ENCODE measurements around the gene MGLL.
"Not testable (repeated sequence)": the region's sequence is repeated elsewhere in the genome, so short reads cannot be mapped to it uniquely, and the experiment has no call there.

The MGLL gene

DNA sequence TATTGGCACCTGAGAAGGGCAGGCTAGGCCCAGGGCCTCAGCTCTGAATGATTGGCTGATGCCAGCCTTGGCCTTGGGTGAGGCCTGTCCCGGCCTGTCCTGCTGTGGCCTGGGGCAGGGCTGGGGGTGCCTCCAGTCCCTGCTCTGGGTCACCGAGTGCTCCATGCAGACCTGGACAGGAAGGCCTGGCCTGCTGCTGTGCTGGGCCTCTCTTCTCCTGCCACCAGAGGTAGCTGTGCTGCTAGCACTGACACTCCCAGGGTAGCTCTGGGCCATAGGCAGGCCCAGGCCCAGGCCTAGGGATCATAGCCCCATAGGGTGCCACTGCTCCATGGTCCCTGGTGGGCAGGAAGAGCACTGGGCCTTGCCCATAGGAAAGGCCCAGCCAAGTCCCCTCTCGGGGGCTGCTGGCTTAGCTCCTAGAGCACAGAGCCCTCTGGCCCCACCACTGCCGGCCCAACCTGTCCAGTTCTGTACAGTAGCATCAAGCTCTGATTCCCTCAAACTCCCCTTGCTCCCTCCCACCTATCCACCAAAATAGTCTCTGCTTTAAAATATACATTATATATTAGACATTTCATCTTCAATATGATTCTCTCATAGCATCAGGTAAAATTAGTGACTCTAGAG is 131.4 kb downstream of the MGLL start:
- DNase-seq (ENCODE audit: low read depth, low spot score), result no peak

DNA sequence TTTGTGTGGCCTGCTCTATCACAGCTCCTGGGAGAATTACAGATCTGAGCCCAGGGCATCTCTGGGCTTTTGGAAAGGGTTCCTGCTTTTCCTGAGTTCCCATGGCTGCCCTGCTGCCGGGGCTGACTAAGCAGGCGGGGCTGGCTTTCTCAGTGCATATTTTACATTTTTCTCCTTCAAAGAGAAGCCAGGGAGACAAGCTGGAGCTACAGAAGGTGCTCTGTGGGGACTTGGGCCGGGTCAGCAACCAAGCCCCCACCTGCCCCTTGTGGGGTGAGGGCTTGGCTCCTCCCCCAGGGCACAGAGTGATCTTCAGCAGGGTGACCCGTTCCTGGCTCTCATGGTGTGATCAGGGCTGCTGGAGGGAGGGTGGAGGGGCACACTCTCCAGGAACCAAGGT is 132.2 kb downstream of the MGLL start:
- no peak for DNase-seq (ENCODE audit: low read depth, low spot score)

DNA sequence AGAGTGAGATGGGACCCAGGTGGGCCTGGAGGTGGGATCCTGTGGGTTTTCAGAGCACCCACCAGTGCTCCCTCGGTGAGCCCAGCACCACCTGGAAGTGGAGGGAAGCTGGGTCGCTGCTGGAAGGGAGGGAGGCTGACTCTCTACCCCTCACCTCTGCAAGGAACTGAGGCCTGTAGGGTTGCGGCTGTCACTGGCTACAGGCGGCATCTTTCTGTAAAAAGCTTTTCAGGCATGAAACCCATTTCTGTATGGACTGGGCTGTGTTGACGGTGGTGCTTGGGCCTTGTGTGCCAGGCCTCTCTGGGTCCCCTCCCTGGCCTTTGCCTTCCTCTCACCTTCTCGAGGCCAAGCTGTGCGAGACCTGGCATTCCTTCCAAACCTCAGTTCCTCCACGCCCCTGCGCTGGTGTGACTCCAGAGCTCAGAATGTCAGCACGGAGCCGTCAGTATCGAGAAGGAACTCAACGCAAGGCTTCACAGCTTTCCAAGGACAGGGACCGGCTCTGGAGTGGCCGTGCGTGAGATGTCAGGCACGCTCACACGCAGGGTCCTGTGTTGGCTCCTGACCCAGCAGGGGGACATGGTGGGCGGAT is 133.0 kb downstream of the MGLL start:
- DNase-seq (ENCODE audit: low read depth, low spot score), result no peak

DNA sequence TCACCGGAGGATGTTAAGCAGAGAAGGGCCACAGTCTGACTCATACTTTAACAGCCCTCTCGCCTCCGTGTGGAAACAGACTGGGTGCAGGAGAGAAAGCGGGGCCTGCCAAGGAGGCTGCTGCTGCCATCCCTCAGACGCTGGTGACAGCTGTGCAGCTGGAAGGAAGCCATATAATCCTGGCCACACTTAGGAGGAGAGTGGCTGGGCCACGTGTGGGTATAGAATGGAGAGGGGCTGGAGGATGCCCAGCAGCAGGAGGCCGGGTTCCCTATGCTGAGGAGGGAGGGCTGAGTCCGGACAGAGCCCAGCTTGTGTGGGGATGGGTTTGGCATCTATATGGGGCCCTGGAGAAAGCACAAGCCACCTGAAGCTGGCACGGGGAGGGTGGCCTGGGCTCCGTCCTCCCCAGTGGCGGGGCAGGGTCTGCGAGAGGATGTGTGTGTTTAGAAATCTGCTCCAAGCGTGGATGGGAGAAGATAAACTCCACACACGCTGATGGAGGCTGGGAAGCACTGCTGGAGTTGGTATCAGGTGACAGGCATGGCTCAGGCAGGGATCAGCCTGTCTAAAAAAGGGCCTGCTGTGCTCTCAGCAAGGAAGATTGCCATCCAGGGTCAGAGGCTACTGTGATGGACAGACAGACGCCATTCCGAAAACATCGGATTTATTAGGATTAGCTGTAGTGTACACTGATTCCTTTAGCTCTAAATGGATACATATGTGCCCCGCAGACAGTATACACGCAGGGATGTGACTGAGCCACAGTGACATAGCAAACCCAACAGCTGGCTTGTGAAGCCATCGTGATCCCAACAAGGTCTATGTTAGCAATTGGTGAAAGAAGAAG is 133.7 kb downstream of the MGLL start:
- DNase-seq (ENCODE audit: low read depth, low spot score), result no peak

DNA sequence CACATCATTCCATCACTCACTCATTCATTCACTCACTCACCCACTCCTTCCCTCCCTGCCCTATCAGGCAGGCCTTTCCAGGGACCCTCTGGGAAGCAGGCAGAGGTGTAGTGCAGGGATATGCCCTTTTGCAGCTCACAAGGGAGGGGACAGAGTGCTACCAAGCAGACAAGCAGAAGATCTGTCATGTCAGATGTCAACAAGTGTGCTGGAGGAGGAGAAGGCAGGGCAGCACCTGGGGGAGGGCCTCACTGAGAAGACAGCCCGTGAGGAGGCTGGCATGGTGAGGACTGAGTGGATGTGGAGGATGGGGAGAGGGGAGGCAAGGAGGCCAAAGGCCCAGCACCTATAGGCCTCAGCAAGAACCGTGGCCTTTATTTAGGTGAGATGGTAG is 134.3 kb downstream of the MGLL start:
- DNase-seq (ENCODE audit: low read depth, low spot score), result no peak

DNA sequence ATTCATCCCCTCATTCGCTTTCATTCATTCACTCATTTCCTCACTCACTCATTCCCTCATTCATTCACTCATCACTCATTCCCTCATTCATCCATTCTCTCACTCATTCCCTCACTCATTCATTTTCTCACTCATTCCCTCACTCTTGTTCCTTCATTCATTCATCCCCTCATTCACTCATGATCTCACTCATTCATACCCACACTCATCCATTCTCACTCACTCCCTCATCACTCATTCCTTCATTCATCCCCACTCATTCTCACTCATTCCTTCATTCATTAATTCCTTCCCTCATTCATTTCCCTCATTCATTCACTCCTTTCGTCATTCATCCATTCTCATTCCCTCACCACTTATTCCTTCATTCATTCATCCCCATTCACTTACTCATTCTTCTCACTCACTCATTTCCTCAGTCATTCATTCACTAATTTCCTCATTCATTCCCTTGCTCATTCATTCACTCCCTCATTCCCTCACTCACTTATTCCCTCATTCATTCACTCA is 135.0 kb downstream of the MGLL start:
- DNase-seq (ENCODE audit: low read depth, low spot score), result no peak

DNA sequence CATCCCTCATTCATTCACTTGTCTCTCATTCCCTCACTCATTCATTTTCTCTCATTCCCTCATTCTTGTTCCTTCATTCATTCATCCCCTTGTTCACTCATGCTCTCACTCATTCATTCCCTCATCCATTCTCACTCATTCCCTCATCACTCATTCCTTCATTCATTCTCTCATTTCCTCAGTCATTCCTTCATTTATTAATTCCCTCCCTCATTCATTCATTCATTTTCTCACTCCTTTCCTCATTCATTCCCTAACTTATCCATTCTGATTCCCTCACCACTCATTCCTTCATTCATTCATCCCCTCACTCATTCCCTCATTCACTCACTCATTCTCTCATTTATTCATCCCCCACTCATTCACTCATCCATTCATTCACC is 135.8 kb downstream of the MGLL start:
- DNase-seq (ENCODE audit: low read depth, low spot score), result no peak

DNA sequence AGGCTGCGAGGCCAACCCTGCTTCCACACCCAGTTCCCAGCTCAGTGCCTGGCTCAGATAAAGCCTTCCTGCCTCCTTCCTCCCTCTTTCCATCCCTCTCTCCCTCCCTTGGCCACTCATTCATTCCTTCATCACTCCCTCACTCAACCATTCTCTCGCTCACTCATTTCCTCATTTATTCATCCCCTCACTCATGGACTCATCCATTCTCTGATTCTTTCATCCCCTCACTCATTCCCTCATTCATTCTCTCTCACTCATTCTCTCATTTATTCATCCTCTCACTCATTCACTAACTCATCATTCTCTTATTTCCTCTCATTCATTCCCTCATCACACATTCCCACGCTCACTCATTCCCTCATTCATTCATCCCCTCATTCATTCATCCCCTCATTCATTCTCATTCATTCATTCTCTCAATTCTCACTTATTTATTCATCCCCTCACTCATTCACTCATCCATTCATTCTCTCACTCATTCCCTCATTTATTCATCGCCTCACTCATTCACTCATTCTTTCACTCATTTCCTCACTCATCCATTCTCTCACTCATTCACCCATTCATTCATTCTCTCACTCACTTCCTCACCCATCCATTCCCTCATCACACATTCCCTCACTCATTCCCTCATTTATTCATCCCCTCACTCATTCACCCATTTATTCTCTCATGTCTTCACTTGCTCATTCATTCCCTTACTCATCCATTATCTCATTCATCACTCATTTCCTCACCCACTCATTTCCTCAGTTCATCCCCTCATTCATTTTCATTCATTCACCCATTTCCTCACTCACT is 136.4 kb downstream of the MGLL start:
- no peak for DNase-seq (ENCODE audit: low read depth, low spot score)

DNA sequence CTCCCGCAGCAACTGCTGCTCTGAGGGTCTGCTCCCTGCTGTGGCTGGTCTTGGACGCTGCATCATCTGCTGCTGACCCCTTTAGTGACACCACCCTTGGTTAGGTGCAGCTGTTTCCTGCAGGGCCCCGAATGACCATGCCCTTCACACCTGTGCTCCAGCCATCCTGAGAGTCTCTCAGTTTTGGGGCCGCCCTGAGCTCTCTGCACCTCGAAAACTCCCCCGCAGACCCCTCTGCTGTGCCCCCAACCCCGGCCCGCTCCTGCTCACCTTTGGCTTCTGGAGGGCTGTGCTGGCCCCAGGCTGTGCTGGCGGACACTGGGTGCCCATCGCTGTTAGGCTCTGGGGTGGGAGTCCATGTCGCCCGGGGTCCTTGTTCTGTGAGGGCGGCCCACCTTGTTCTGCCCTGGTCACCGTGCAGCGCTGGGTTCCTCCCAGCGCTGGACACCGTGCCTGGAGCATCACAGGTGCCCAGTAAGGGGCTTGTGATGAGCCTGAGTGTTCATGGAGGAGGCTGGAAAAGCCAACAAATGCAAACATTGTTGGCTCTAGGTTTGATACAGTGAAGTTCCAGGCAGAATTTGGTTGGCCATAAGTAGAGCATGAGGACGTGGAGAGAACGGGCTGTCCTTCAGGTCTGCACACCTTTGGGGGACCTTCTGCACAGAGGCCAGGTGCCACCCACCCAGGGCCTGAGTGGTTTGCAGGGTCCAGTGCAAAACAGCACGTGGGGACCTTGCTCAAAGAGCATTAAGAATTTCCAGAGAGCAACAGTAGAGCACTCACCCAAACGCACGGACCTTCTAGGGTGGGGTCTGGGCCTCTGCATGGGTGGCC is 137.2 kb downstream of the MGLL start:
- no peak for DNase-seq (ENCODE audit: low read depth, low spot score)

DNA sequence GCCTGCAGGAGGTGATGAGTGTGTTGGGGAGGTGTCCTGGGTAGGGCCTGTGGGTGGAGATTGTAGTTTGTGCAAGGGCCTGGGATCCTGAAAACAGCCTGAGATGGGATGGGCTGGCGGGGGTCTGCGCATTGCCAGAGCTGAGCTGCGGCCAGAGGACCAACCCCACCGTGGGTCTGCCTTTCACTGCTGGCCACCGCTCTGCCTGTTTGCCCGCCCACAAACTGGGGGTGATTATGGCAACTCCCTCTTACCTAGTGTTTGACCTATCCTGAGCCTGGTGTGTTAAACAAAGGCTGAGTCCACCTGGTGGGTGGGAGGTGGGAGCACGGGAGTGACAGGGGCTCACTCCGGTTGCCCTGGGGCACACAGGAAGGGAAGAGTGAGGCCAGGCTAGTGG is 139.8 kb downstream of the MGLL start:
- no peak for DNase-seq (ENCODE audit: low read depth, low spot score)

DNA sequence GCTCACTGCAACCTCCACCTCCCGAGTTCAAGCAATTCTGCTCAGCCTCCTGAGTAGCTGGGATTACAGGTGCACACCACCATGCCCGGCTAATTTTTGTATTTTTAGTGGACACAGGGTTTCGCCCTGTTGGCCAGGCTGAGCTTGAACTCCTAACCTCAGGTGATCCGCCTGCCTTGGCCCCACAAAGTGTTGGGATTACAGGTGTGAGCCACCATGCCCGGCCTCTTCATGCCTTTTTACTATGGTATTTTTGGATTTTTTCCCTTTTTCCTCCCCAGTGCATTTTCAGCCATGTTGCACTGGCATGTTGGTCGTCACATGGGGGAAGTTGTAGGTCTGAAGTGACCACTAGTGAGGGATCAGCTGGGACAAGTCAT is 140.2 kb downstream of the MGLL start:
- DNase-seq (ENCODE audit: low read depth, low spot score), result not testable (repeated sequence)

DNA sequence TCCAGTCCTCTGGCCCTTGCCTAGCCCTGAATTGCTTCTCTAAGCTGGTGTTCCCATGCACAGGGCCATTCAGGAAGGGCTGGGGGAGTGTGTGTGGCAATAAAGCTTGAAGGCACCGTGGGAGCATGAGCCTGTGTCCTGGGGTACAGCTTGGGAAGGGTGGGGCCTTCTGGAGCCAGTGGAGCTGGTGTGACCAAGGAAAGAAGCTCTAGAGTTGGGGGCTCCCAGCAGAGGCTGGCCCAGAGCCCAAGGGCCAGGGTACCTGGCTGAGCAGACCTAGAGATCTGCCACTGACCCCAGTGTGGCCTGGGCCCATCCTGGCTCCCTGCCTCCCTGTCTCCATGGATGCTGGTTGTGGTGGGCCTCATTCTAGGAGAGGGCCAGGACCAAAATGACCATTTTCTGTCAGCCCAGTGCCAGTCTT is 141.5 kb downstream of the MGLL start:
- no peak for DNase-seq (ENCODE audit: low read depth, low spot score)

DNA sequence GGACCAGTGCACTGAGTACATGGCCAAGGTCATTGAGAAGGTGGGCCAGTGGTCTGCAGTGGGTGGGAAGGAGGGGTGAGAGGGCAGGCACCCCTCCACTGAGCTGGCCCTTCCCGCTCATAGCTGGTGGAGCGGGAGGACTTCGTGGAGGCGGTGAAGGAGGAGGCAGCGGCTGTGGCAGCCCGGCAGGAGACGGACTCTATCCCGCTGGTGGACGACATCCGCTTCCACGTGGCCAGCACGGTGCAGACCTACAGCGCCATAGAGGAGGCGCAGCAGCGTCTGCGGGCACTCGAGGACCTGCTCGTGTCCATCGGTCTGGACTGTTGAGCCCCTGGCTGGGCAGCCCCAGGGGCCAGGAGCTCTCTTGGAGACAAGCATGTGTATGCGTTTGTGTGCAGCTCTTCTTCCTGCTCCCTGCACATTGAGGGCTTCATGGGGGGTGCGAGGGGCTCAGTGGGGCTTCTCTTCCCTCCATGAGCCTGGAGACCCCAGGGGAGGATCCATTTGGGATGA is 142.1 kb downstream of the MGLL start:
- DNase-seq (ENCODE audit: low read depth, low spot score), result no peak

DNA sequence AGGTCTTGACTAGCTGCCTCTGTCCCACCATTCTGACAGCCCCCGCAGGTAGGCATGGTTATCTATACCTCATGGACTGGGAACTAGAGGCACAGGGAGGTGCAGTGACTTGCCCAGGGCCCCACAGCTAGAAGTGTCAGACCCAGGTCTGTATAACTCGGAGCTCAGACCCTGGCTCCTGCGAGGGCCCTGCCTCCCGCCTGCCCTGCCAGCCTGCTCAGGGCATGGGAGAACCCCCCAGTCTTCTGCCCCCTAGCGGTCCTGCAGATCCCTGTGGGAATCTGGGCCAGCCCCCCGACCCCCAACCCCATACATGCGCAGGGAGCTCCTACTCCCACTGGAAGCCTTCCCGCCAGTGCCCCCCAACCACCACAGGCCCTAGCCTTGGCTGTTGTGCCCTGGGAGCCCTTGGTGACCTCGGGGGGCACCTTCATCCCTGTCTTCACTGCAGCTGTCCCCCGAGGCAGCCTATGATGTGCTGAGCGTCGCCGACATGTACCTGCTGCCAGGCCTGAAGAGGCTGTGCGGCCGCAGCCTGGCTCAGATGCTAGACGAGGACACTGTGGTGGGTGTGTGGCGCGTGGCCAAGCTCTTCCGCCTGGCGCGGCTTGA is 142.7 kb downstream of the MGLL start:
- DNase-seq (ENCODE audit: low read depth, low spot score), result no peak

DNA sequence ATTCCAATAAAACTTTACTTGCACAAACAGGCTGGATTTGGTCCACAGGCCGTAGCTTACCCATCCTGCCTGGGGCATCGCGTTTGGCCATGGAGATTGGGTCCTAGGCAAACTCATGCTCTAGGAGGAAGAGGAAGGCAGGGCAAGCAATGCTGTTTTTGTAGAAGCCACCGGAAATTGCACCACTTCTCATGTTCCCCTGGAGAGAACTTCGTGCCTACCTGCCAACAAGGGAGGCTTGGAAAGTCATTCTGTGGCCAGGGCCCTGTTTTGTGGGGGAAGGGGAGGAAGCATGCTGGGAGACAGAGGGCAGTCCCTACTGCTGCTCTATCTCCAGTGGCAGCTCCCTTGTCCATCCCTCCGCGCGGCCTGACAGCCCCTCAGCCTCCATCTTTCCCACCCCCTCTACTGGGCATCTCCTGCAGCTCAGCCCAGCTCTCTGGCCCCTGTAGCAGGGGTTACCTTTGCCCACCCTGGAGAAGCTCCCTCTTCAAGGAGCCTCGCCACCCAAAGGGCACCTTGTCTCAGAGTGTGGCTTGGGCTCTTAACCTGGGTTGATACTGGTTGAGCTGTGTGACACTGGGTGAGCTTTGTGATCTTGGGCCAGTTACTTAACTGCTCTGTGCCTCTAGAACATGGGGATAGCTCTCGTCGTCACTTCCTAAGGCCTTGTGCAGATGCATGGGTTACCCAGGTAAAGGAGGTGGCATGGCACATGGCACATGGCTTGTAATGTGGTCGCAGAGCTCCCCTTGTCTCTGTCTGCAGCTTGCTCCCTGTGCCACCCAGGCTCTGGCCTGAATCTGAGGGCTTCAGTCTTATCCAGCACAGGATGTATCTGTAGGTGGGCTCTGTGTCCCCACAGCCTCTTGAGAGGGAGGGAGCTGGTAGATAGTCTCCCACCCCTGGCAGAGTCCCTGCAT is 143.4 kb downstream of the MGLL start:
- no peak for DNase-seq (ENCODE audit: low read depth, low spot score)

DNA sequence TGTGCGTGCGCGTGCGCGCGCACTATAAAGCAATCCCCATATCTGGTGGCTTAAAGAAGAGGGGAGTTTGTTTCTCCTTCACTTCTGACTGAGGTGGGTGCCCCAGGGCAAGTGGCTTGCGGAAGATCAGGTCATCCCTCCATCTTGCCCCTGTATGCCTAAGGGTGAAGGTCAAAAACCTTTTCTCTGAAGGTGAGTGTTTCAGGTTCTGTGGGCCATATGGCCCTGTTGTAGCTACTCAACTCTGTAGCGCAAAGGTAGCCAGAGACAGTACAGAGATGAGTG is 144.1 kb downstream of the MGLL start:
- DNase-seq (ENCODE audit: low read depth, low spot score), result no peak

DNA sequence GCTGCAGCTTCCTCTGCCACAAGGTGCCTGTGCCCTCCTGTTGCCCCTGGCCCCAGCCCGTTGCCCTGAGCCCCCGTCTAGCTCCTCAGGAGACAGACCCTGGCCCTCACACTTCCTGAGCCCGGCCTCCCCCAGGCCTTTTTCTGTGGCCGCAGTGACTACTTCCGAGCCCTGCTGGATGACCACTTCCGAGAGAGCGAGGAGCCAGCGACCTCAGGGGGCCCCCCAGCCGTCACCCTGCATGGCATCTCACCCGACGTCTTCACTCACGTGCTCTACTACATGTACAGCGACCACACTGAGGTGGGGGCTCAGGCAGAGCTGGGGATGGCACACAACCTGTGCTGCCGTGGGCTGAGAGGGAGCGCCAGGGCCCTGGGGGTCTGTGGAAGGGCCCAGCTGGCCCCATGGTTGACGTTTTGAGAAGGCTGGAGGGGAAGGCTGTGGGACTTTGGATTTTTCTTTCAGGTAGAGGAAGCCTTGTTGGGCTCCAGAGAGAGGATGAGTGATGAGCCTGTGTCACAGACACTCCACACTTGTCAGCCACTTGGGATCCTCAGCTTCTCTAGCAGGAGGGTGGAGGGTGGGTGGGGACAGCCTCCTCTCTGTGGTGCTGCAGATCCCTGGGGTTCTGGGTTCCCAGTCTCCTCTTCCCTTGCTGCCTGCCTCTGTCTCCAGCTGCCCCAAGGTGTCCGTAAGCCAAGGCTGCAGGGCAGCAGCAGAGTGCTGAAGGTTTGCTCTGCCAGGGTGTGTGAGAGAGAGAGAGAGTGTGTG is 144.6 kb downstream of the MGLL start:
- no peak for DNase-seq (ENCODE audit: low read depth, low spot score)

DNA sequence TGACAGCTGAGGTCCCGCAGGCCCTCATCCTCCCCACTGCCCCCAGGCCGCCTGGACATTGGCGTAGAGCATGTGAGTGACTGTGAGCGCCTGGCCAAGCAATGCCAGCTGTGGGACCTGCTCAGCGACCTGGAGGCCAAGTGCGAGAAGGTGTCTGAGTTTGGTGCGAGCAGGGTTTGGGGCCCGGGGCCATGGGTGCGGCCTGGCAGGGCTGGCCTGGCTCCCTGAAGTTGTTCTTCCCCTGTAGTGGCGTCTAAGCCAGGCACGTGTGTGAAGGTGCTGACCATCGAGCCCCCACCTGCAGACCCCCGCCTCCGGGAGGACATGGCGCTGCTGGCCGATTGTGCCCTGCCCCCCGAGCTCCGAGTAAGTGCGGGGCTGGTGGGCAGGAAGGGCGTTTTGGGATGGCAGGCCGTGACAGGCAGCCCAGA is 145.4 kb downstream of the MGLL start:
- DNase-seq (ENCODE audit: low read depth, low spot score), result no peak

DNA sequence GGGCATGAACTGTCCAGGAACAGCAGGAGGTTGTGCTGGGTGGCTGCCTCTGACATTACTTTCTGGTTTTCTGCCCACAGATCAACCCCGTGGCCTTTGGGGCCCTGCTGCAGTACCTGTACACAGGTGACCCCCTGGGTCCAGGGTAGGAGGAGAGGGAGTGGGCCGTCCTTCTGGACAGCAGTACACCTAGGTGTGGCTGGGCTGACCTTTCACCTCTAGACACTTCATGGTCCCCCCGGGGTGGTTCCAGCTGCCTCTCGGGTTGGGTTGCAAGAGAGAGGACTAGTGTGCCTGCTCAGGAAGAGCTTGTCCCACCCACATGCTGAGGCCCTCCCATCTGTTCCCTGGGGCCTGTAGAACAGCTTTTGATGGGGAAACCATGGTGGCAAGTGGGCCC is 145.9 kb downstream of the MGLL start:
- no peak for DNase-seq (ENCODE audit: low read depth, low spot score)
